ENCODE data around the gene SH3BP4.

DNA sequence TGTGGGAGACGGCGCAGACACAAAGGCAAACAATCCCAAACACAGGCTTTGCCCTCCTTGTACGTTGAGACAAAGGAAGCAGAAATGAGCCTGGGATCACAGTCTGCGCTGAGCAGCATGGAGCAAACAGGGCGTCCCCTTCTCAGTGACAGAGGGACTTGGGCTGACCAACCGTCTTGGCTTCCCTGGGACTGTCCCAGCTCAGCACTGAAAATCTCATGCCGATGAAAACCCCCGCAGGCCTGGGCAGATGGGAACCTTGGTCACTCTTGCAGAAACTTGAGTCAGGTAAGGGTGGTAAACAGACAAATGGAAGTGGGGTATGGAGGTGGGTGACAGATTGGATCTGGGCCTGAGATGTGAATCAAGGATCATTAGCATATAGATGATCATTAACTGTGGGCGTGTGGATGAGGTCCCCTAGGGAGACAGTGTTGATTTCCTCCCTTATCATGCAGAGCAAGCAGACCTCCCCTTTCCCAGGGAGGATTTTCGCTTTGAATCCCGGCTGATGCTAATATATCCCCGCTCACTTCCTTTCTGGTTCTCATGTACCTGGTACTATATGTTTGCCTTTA lies 19.1 kb upstream of the SH3BP4 start:
- TF ChIP-seq, protein P1, sequence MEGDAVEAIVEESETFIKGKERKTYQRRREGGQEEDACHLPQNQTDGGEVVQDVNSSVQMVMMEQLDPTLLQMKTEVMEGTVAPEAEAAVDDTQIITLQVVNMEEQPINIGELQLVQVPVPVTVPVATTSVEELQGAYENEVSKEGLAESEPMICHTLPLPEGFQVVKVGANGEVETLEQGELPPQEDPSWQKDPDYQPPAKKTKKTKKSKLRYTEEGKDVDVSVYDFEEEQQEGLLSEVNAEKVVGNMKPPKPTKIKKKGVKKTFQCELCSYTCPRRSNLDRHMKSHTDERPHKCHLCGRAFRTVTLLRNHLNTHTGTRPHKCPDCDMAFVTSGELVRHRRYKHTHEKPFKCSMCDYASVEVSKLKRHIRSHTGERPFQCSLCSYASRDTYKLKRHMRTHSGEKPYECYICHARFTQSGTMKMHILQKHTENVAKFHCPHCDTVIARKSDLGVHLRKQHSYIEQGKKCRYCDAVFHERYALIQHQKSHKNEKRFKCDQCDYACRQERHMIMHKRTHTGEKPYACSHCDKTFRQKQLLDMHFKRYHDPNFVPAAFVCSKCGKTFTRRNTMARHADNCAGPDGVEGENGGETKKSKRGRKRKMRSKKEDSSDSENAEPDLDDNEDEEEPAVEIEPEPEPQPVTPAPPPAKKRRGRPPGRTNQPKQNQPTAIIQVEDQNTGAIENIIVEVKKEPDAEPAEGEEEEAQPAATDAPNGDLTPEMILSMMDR (conservative IDR thresholded peaks at IDR 0.05 in 1 of 2, IDR thresholded peaks at IDR 0.05 in 1 of 2; ENCODE audit: extremely low read depth in 1 of 2, insufficient read depth in 1 of 2, low read depth in 1 of 2, low read length in 2 of 2), result no peak
- no peak for TF ChIP-seq EZH2 (IDR thresholded peaks at IDR 0.05; ENCODE audit: borderline replicate concordance, low read length)

Data from mammary epithelial cell (primary cell).